LHCN-M2 (cell line): ENCODE results near the gene SUCO. TPM values are rescaled to one million over a fixed set of nuclear protein-coding genes. Genes with fewer than 3 reads are reported as not detected.

Experiments
- DNase-seq: peaks from one replicate; pipeline ENCODE4 v3.0.0-alpha.2; 2012; ENCODE audit warnings: low read depth
- total RNA-seq: library from RNA; depleted of rRNA; stranded (reverse); fragments of >200 nt; gene quantifications from 2 replicates; pipeline ENCODE4 v1.2.3, GENCODE V29; 2014

The SUCO gene
- total RNA-seq, 1 experiment from 2014 or later, result 41.4 TPM

DNA sequence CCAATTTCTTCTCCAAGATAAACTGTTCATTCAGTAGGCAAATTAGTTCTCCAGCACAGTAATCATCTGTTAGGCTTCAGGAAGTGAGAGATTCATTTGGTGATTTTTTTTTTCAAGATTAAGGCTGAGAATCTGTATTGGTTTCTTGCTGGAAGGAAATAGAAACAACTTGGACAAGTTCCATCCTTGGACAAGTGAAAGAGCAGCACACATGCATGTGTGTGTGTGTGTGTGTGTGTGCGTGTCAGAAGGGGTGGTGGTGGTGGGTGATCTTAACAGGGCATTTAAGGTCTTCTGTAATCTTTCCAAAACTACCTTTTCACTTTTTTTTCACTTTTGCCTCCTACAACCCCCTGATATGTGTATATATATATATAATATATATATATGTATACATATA is 15.9 kb upstream of the SUCO start:
- DNase-seq, result no peak

DNA sequence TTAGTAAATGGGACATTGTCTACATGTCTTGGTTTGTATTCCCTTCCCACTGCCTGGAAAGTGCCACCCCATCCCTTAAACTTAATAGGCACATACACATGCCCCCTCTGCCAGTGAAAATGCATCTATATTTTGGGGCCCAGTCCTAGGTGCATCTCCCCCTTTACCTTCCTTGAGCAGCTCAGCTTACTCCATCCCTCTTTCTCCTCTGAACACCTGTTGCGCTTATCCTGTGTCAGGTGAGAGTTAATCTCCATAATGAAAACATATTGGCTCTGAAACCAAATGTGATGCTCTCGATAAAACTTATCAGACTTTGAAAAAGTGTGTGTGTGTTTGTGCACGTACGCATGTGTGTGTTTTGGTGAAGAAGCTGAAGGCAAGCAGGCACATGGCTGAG is 15.4 kb upstream of the SUCO start:
- DNase-seq, result no peak

GRCh38 chr1:172529304-172529703 is 3.6 kb upstream of the SUCO start:
- DNase-seq, result no peak

- DNase-seq, result no peak
Observed at GRCh38 chr1:172530000-172530399, 3.0 kb upstream of the SUCO start.

DNA sequence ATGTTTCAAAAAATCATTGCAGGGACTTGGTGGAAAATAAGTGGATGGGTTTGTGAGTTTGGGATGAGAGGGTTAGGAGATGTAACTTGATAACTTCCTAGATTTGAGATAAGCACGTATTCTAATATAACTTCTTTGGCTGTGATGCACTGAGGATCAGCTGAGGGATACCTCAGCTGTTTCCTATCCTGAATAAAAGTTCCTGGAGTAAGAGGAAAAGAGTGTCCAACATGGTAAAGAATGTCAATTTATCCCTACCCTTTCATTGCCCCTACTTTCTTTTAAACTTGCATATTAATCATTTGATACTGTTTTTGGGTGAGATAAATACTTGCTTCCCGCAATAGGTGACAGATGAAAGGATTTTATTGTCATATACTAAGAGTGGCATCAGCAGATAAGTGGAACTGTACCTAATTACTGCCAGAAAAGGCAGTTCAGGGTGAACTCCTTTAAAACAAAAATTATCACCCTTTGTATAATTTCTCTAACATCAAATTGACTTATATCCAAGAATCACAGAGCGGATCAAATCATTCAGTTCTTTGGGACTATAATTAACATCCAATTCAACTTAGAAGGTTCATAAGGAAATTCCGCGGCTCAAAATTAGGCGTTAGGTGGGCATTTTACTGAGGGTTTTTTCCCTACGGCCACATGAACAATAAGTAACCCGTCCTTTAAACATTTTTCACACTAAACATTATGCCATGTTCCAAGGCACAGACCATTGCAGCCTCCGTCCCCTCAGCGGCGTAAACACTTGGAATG is 1.4 kb upstream of the SUCO start:
- no peak for DNase-seq

GRCh38 chr1:172532183-172532699 is 709 bp upstream of the SUCO start:
- DNase-seq, result peak; percentile 98

- peak; percentile 31 for DNase-seq
Observed at GRCh38 chr1:172533513-172534151, 682 bp downstream of the SUCO start.

DNA sequence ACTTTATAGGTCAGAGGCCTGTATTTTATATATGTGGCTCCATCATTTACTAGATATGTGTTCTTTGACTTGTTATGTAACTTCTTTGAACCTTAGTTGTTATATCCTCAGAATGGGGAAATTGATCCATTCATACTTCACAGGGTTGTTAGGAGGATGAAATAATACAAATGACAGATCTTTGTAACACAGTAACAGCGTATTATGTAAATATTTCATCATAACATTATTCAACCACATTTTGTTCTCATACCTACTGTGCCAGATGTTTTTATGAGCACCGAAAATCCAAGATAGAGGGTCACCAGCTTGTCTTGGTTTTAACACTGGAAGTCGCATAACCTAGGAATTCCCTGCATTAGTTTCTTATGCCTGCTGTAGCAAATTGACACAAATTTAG is 3.3 kb downstream of the SUCO start:
- no peak for DNase-seq

- peak; percentile 17 for DNase-seq
Observed at GRCh38 chr1:172537366-172537765, 4.4 kb downstream of the SUCO start.

GRCh38 chr1:172537827-172538391 is 5.0 kb downstream of the SUCO start:
- DNase-seq, result peak; percentile 15

GRCh38 chr1:172540635-172541034 is 7.7 kb downstream of the SUCO start:
- DNase-seq, result no peak

DNA sequence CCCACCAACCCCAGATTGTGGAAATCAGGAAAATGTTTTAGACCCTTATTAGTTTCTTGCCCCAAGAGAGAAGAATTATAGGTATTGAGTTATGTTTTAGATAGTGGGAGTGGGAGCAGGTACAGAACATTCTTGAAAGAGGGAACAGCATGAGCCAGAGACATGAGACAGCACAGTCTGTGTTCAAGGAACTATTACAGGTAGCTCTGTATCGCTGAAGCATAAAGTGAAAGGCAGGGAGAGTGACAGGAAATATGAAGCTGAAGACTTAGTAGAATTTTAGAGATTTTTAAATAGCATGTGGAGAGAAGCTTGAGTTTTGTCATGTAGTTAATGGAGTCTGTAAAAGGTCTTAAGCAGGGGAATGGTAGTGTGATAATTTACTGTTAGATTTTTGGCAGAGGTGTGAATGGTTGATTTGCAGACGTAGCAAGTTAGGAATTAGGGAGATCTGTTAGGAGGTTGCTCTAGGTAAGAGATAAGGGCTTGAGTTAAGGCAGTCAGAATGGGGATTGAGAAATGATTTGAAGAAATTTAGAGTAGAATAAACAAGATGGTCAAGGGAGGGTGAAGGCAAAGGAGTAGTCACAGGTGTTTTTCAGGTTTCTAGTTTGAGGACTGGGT is 11.6 kb downstream of the SUCO start:
- no peak for DNase-seq

DNA sequence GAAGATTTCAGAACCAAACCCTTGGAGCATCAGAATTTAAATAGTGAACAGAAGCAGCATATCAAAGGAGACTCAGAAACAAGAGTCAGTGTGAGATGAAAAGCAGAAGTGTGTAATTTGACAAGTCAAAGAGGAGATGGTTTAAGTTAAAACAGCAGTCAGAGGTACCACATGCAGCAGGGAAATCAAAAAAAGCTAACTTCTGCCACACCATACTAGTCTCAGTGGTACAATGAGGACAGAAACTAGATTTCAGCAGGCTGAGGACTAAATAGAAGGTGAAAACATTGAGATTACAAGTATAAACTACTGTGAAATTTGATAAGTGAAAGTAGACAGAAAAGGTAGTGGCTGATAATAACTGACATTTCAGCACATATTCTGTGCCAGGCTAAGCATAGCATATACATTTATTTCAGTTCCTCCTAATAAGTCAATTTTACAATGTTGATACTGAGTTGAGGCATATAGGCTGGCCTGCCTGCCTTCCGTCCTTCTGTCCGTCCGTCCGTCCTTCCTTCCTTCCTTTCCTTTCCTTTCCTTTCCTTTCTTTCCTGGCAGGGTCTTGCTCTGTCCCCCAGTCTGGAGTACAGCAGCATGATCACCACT is 12.6 kb downstream of the SUCO start:
- DNase-seq, result no peak

- DNase-seq, result no peak
Observed at GRCh38 chr1:172547071-172547470, 14.1 kb downstream of the SUCO start.

GRCh38 chr1:172549621-172550280 is 16.8 kb downstream of the SUCO start:
- no peak for DNase-seq

- DNase-seq, result no peak
Observed at GRCh38 chr1:172551279-172551678, 18.3 kb downstream of the SUCO start.

- DNase-seq, result no peak
Observed at GRCh38 chr1:172554915-172555314, 22.0 kb downstream of the SUCO start.

DNA sequence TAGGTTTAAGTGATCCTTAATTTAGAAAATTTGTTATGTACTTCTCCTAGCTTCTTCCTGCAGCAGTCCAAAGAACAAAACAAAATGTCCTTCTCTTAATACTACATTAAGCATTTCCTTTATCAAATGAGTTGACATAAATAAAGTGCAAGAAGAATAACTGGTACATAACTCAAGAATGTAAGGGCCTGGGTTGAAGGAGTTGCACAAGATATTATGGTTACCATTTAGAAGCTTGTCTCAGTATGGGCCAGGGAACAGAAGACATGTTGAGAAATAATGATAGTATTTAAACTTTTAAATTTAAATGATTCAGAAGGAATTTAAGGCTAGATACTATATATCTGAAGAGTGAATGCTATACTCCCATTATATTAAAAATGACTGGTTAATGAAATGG is 23.5 kb downstream of the SUCO start:
- no peak for DNase-seq

- no peak for DNase-seq
Observed at GRCh38 chr1:172557270-172557669, 24.3 kb downstream of the SUCO start.

DNA sequence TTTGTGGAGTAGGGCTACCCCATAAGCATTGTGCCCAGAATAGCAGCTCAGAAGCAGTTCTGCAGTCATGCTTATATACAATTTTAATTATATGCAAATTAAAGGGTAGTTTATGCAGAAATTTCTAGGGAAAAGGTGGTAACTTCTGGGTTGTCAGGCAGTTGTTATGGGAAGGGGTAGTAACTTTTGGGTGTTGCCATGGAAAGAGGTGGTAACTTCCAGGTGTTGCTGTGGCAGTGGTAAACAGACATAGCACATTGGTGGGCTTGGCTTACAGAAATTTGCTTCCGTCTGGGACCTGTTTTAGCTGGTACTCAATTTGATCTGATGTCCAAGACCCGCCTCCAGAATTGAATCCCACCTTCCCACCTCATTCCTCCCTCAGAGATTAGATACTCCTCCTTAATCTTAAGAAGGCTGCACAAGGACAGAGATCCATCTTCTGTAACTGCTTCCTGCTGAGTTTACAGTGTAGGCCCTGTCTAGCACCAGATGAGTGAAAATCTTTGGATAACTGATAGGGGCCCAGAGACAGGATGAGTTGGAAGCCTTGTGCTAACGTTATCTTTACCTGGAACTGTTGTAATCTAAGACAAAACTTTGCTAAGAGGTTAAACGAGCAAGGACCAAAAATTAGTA is 26.7 kb downstream of the SUCO start:
- DNase-seq, result no peak

DNA sequence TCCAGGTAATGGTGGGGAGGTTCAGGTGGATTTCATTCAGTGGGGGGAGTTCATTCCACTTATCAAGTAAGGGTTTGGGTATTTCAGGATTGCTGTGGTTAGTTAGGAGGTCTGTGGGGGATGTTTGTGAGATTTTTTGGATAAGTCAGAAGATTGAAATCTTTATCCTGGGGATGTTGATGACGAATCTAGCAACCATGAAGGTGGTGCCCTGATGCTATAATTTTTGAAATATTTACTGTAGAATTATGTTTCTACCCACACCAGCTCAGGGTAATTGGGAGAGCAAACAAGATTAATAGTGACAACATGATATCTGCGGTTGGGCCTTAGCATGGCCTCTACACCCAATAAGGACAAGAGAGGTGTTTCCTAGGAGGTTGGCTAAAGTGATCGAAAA is 28.3 kb downstream of the SUCO start:
- no peak for DNase-seq
